Ovary (tissue), 9 donors: Measurements from ENCODE around the gene ITPR1. TPM values are rescaled to one million over a fixed set of nuclear protein-coding genes. Genes with fewer than 3 reads are reported as not detected.

Experiments used
- DNase-seq, 5 donors: peaks; one replicate each; pipeline ENCODE4 v3.0.0-alpha.2; 2019 to 2020
- H3K27ac ChIP-seq, 2 donors: fragments of 200-600 bp; one replicate each; pipeline versions ENCODE4 v1.5.1 to v1.8.0; 2019 to 2022
- H3K27me3 ChIP-seq: fragments of 200-600 bp; one replicate; pipeline ENCODE4 v1.8.0; 2022
- H3K36me3 ChIP-seq: fragments of 200-600 bp; sonication (generic); one replicate; pipeline ENCODE4 v1.5.1; 2019
- H3K4me1 ChIP-seq: one replicate; pipeline ENCODE4 v1.8.1; 2013; ENCODE audit warnings: mild to moderate bottlenecking, moderate library complexity; ENCODE audit not compliant: insufficient read depth
- H3K4me3 ChIP-seq: fragments of 200-600 bp; sonication (generic); one replicate; pipeline ENCODE4 v1.5.1; 2017
- H3K9me3 ChIP-seq, 2 donors: fragments of 200-600 bp in 1 of 2; sonication (generic) in 1 of 2; one replicate each; pipeline versions ENCODE4 v1.5.1 to v1.8.1; 2013 to 2019; ENCODE audit warnings: mild to moderate bottlenecking in 1 of 2, moderate library complexity in 1 of 2
- EP300 ChIP-seq: sonication (generic); formaldehyde crosslinking; IDR thresholded peaks from one replicate; pipeline ENCODE4 v1.6.1; 2017; ENCODE audit warnings: antibody characterized with exemption
- POLR2A ChIP-seq: fragments of 450-650 bp; IDR thresholded peaks from one replicate; pipeline ENCODE4 v1.6.1; 2017; ENCODE audit warnings: antibody characterized with exemption, mild to moderate bottlenecking, moderate library complexity
- WGBS, 3 donors: extraction: QIAGEN DNeasy Blood & Tissue Kit in 1 of 3; methylation state at CpG; one replicate each; pipeline versions ENCODE4 v1.1.5 to v1.1.7; 2013 to 2017; 5-methylcytosine and 5-hydroxymethylcytosine counted together
- intact Hi-C, 4 donors: fragments of 100-400 bp; cut with DNase I; formaldehyde crosslinking; loops; one replicate each; pipeline versions ENCODE4 v1.11.0 to v1.15.1; 2022 to 2023
- polyA plus RNA-seq, 2 donors: library from polyadenylated mRNA; stranded (reverse); fragments of 200-250 nt in 1 of 2; fragments of 350-450 nt in 1 of 2; fragmentation: Illumina TruSeq in 1 of 2; extraction: RNeasy Lipid Tissue Mini Kit (QIAGEN cat#74804) in 1 of 2; gene quantifications; one replicate each; pipeline ENCODE4 v1.2.3, GENCODE V29; 2013 to 2014
- total RNA-seq, 7 donors: library from RNA; depleted of rRNA in 2 of 7; stranded (reverse); fragments of >200 nt in 2 of 7; fragmentation: NEBNext Ultra II Directional in 3 of 7; extraction: Animal tissue kit (Norgen Biotek cat#: 25700) in 3 of 7; gene quantifications; one replicate each; pipeline versions ENCODE4 v1.1.0 to v1.2.4, GENCODE V29; 2016 to 2023
- TF ChIP-seq, protein P1 (sequence below), 3 donors: fragments of 450-650 bp in 2 of 3; fragments of 200-600 bp in 1 of 3; IDR thresholded peaks; one replicate each; pipeline versions ENCODE4 v1.5.1 to v1.8.0; 2016 to 2022; ENCODE audit warnings: antibody characterized with exemption in 3 of 3, mild to moderate bottlenecking in 1 of 3
- donor health status: DM: no; HTN: no; CAD: no; lungs with moderate emphysema.
- donor health status: DM: no; HTN: no; CAD: no.
- donor health status: Bipolar disorder and iron deficiency.
- donor health status: DM: yes; HTN: yes; CAD: no.
- donor health status: DM: no; HTN: no; CAD: no.
- donor health status: DM: yes; HTN: yes; CAD: no.

ITPR1 gene
- total and polyA plus RNA-seq, 9 donors, result 59.5 to 313 (median 144) TPM

DNA sequence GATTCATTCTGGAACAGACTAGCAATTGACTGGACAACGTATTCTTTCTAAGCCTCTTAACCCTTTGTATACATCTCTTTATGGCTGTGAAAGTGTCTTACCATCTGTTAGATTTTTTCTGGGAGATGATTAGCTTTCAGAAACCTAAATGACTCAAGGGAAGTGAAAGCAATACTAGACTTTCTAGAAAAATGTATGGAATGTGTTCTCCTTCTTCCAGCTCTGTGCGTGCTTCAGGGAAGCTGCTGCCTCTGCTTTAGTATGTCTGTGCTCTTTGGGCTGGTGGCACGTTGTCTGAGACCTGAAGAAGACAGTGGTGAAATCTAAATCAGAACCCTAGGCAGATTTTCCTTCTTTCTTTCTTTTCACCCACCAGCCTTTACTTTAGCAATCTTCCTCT lies 89.5 kb downstream of the ITPR1 start:
- H3K9me3 ChIP-seq, result no peaks in the 10 kb centered on the region
- peaks cover 21% of the 10 kb centered on the region for H3K4me1 ChIP-seq
- intact Hi-C loops, result loop anchor here in 3 of 4 donors (5.0 to 10.0 kb wide), 2 partner anchors 90 to 228 kb away; partner anchors contain the start of gene ITPR1 (in 2 of the 3)
- 5 to 13% (median 9%) methylated on average over 3 of the region's 3 CpGs for WGBS, 3 donors
- no peaks in the 10 kb centered on the region for H3K36me3 ChIP-seq
- H3K27me3 ChIP-seq, result no peaks in the 10 kb centered on the region
- DNase-seq, result no peak
- H3K27ac ChIP-seq, result peak overlapping the region; percentile 11 to 85
- no peak overlapping the region for H3K4me3 ChIP-seq
- TF ChIP-seq, protein P1, sequence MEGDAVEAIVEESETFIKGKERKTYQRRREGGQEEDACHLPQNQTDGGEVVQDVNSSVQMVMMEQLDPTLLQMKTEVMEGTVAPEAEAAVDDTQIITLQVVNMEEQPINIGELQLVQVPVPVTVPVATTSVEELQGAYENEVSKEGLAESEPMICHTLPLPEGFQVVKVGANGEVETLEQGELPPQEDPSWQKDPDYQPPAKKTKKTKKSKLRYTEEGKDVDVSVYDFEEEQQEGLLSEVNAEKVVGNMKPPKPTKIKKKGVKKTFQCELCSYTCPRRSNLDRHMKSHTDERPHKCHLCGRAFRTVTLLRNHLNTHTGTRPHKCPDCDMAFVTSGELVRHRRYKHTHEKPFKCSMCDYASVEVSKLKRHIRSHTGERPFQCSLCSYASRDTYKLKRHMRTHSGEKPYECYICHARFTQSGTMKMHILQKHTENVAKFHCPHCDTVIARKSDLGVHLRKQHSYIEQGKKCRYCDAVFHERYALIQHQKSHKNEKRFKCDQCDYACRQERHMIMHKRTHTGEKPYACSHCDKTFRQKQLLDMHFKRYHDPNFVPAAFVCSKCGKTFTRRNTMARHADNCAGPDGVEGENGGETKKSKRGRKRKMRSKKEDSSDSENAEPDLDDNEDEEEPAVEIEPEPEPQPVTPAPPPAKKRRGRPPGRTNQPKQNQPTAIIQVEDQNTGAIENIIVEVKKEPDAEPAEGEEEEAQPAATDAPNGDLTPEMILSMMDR (IDR thresholded peaks at IDR 0.05), result no peak
- TF ChIP-seq POLR2A (no peak), EP300 (no peak)

DNA sequence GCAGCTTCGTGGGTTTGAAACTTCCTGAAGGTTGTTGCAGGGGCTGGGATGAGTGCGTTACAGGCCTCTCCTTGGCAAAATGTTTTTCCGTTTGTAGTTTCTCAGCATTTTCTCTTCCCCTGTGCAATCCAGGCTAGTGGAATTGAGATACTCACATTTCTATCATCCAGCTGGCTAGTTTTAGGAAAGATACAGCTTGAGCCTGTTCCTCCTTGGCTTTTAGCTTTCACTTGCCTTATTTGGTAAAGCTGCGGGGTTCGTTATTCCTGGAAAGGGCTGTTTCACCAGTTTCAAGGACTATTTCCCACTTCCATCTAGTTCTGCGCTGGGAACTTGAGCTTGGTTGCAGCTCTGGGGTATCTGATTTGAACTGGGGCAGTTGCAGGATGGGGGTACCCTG lies 90.3 kb downstream of the ITPR1 start:
- H3K4me3 ChIP-seq, result peak overlapping the region; percentile 4
- intact Hi-C loops, result loop anchor here in 3 of 4 donors (5.0 to 10.0 kb wide), 2 partner anchors 91 to 229 kb away; partner anchors contain the start of gene ITPR1 (in 2 of the 3)
- WGBS, 3 donors, result 4 to 8% (median 5%) methylated on average over 6 of the region's 6 CpGs
- peak overlapping the region; percentile 5 to 85 for H3K27ac ChIP-seq
- no peaks in the 10 kb centered on the region for H3K27me3 ChIP-seq
- H3K9me3 ChIP-seq, result no peaks in the 10 kb centered on the region
- no peak for TF ChIP-seq POLR2A
- TF ChIP-seq, protein P1 (IDR thresholded peaks at IDR 0.05), result no peak
- TF ChIP-seq EP300, result peak; percentile 61
- no peaks in the 10 kb centered on the region for H3K36me3 ChIP-seq
- peaks cover 23% of the 10 kb centered on the region for H3K4me1 ChIP-seq
- DNase-seq, result peak in 4 of 5 donors; percentile 39 to 66 (median 46)

GRCh38 chr3:4584456-4585249 lies 91.5 kb downstream of the ITPR1 start:
- DNase-seq, result peak; percentile 51 to 68 (median 57)
- Histone ChIP-seq H3K9me3 (no peaks in the 10 kb centered on the region), H3K4me3 (peak overlapping the region; percentile 31), H3K27me3 (no peaks in the 10 kb centered on the region), H3K36me3 (no peaks in the 10 kb centered on the region), H3K27ac (peak overlapping the region; percentile 5 to 85), H3K4me1 (peaks cover 28% of the 10 kb centered on the region)
- intact Hi-C loops, result loop anchor here in 3 of 4 donors (5.0 to 10.0 kb wide), 3 partner anchors 92 to 232 kb away; partner anchors contain the start of gene ITPR1 (in 2 of the 3)
- 15 to 19% (median 17%) methylated on average over 12 of the region's 12 CpGs for WGBS, 3 donors
- TF ChIP-seq, protein P1 (IDR thresholded peaks at IDR 0.05), result no peak
- TF ChIP-seq POLR2A, result no peak
- no peak for TF ChIP-seq EP300

DNA sequence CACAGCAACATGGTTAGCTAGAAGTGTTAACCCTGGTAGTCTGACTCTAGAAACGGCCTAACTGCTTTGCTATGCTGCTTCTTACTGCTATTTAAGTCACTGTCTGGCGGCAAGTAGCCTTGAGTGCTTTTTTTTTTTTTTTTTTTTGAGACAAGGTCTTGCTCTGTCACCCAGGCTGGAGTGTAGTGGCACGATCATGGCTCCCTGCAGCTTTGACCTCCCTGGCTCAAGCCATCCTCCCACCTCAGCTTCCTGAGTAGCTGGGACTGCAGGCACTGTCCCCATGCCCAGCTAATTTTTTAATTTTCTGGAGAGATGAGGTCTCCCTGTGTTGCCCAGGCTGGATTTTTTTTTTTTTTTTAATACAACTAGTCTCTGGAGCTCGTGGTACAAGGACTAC lies 93.2 kb downstream of the ITPR1 start:
- DNase-seq, result no peak
- WGBS, 3 donors, result 70 to 75% (median 71%) methylated on average over 4 of the region's 4 CpGs
- Histone ChIP-seq H3K9me3 (no peaks in the 10 kb centered on the region), H3K36me3 (no peaks in the 10 kb centered on the region), H3K4me1 (peaks cover 22% of the 10 kb centered on the region), H3K27ac (no peak overlapping the region), H3K4me3 (no peak overlapping the region), H3K27me3 (no peaks in the 10 kb centered on the region)
- intact Hi-C loops, result loop anchor here in 2 of 4 donors (5.0 to 10.0 kb wide), 2 partner anchors 232 to 234 kb away; no protein-coding TSS in a partner anchor
- no peak for TF ChIP-seq POLR2A
- TF ChIP-seq, protein P1 (IDR thresholded peaks at IDR 0.05), result no peak
- TF ChIP-seq EP300, result no peak
